ENCODE data around the gene EGFL6. TPM values are rescaled to one million over a fixed set of nuclear protein-coding genes. Genes with fewer than 3 reads are reported as not detected.

The EGFL6 gene
- total and polyA plus RNA-seq, 2 experiments from 2014 or later = 116 to 131 TPM

DNA sequence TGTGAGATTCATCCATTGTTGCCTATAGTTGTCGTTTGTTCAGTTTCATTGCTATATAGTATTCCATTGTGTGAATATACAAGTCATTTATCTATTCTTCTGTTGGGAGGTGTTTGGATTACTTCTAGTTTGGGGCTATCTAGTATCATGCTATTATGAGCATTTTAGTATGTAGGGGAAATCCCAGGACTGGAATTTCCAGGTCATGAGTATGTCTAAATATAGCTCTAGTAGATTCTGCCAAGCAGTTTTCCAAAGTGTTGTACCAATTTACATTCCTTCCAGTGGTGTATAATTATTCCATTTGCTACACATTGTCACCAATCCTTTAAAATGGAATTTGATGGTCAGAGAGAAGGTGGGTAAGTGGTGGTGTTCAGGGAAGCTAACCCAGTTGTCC, 30.1 kb downstream of the EGFL6 start:
- Histone ChIP-seq H3K36me3 (replicated peaks; ENCODE audit: insufficient read depth, low read depth) (no peaks in the 10 kb centered on the region), H3K4me1 (ENCODE audit: insufficient read depth) (no peaks in the 10 kb centered on the region), H3K79me2 (no peaks in the 10 kb centered on the region), H3K4me2 (no peak overlapping the region), H4K20me1 (ENCODE audit: insufficient read depth, poor library complexity, severe bottlenecking) (no peaks in the 10 kb centered on the region), H3K27me3 (no peaks in the 10 kb centered on the region), H3K4me3 (no peak overlapping the region), H3K9me3 (ENCODE audit: low read depth) (no peaks in the 10 kb centered on the region), H3K27ac (no peak overlapping the region), H3K9me2 (replicated peaks; ENCODE audit: insufficient read depth) (no peaks in the 10 kb centered on the region), H2AFZ (no peak overlapping the region)
- TF ChIP-seq EZH2phosphoT487 (IDR thresholded peaks at IDR 0.05; ENCODE audit: low read depth, severe bottlenecking, unreplicated experiment) (no peak), EZH2 (IDR thresholded peaks at IDR 0.05; ENCODE audit: borderline replicate concordance) (no peak)
- TF ChIP-seq, protein P1, sequence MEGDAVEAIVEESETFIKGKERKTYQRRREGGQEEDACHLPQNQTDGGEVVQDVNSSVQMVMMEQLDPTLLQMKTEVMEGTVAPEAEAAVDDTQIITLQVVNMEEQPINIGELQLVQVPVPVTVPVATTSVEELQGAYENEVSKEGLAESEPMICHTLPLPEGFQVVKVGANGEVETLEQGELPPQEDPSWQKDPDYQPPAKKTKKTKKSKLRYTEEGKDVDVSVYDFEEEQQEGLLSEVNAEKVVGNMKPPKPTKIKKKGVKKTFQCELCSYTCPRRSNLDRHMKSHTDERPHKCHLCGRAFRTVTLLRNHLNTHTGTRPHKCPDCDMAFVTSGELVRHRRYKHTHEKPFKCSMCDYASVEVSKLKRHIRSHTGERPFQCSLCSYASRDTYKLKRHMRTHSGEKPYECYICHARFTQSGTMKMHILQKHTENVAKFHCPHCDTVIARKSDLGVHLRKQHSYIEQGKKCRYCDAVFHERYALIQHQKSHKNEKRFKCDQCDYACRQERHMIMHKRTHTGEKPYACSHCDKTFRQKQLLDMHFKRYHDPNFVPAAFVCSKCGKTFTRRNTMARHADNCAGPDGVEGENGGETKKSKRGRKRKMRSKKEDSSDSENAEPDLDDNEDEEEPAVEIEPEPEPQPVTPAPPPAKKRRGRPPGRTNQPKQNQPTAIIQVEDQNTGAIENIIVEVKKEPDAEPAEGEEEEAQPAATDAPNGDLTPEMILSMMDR (IDR thresholded peaks at IDR 0.05; ENCODE audit: poor library complexity) = no peak
- DNase-seq (ENCODE audit: low spot score) = no peak
- WGBS (ENCODE audit: low lambda C conversion rate, missing lambda C conversion rate) = 83% methylated on average over 1 of the region's 1 CpG

DNA sequence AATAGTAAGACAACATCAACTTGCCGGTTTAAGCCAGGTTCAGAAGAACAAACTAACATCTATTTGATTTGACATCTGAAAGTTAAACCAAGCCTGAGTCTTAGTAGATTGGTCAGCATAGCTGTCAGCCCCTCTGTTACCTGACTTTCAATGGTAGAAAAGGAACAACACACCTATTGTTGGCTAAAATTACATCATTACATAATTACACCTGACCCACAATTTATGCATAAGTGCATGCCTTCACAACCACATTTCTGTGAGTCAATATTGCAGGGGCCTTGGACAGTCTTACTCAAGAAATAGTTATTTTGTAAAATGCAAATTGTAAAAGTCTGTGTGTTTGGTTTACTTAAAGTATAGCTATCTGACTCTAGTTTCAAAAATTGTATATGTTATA, 36.2 kb downstream of the EGFL6 start:
- TF ChIP-seq, protein P1 (IDR thresholded peaks at IDR 0.05; ENCODE audit: poor library complexity) = no peak
- TF ChIP-seq EZH2 (IDR thresholded peaks at IDR 0.05; ENCODE audit: borderline replicate concordance) (no peak), EZH2phosphoT487 (IDR thresholded peaks at IDR 0.05; ENCODE audit: low read depth, severe bottlenecking, unreplicated experiment) (no peak)
- Histone ChIP-seq H3K27me3 (no peaks in the 10 kb centered on the region), H3K27ac (no peak overlapping the region), H3K9me3 (ENCODE audit: low read depth) (no peaks in the 10 kb centered on the region), H4K20me1 (ENCODE audit: insufficient read depth, poor library complexity, severe bottlenecking) (no peaks in the 10 kb centered on the region), H2AFZ (no peak overlapping the region), H3K4me1 (ENCODE audit: insufficient read depth) (no peaks in the 10 kb centered on the region), H3K79me2 (no peaks in the 10 kb centered on the region), H3K4me3 (no peak overlapping the region), H3K9me2 (replicated peaks; ENCODE audit: insufficient read depth) (no peaks in the 10 kb centered on the region), H3K36me3 (replicated peaks; ENCODE audit: insufficient read depth, low read depth) (no peaks in the 10 kb centered on the region), H3K4me2 (no peak overlapping the region)
- 95% methylated on average over 1 of the region's 1 CpG for WGBS (ENCODE audit: low lambda C conversion rate, missing lambda C conversion rate)
- no peak for DNase-seq (ENCODE audit: low spot score)

DNA sequence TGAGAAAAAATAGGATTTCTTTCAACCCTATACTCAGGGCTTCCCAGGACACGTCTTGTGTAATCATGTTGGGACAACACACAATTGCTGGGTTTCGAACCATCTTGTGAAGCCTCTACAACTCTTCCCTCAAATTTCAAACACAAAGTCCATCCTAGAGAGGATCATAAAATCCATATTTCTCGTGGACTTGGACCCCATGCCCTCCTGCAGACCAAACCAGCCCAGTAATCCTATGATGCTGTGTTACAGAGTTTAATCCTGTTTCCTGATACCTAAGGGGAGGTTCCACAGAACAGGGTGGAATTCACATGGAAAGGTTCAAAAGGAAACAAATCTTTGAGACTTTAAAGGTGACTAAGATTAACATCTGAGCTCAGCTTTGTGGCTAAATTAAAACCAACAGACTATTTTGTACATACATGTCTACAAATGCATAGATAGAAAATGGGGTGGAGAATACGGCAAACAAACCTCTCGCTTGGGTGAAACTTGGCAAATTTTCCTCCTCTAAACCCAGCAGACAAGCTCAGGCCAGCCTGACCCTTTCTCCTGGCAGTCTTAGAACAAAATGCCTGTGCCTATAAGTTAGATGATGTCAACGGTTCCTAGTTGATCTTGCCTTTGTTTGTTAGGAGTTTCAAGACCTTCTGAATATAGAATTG, 38.1 kb downstream of the EGFL6 start:
- no peaks in the 10 kb centered on the region for H3K36me3 ChIP-seq (replicated peaks; ENCODE audit: insufficient read depth, low read depth)
- peak overlapping the region; percentile 68 for H3K27ac ChIP-seq
- no peaks in the 10 kb centered on the region for H3K79me2 ChIP-seq
- peak; percentile 10 for DNase-seq (ENCODE audit: low spot score)
- no peak overlapping the region for H3K4me3 ChIP-seq
- 74% methylated on average over 6 of the region's 6 CpGs for WGBS (ENCODE audit: low lambda C conversion rate, missing lambda C conversion rate)
- H3K4me2 ChIP-seq = no peak overlapping the region
- H3K9me3 ChIP-seq (ENCODE audit: low read depth) = no peaks in the 10 kb centered on the region
- H3K9me2 ChIP-seq (replicated peaks; ENCODE audit: insufficient read depth) = no peaks in the 10 kb centered on the region
- H4K20me1 ChIP-seq (ENCODE audit: insufficient read depth, poor library complexity, severe bottlenecking) = no peaks in the 10 kb centered on the region
- no peaks in the 10 kb centered on the region for H3K27me3 ChIP-seq
- TF ChIP-seq EZH2 (IDR thresholded peaks at IDR 0.05; ENCODE audit: borderline replicate concordance) (no peak), EZH2phosphoT487 (IDR thresholded peaks at IDR 0.05; ENCODE audit: low read depth, severe bottlenecking, unreplicated experiment) (no peak)
- H2AFZ ChIP-seq = no peak overlapping the region
- H3K4me1 ChIP-seq (ENCODE audit: insufficient read depth) = no peaks in the 10 kb centered on the region

DNA sequence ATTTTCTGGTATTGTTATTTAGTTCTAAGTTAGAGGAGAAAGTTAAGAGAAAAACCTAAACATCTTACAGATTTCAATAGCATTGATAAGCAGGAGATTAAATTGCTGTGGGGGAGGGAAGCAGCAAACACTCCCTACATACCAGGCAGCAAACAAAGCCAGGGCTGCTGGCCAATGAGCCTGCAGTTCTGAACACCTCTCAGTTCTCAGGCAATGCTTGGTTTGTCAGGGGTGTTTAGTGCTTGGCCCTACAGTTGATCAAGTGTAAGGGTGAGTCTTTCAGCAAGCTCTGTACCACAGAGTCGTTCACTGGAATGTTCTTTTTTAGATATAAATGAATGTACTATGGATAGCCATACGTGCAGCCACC, 38.6 kb downstream of the EGFL6 start:
- 64% methylated on average over 2 of the region's 2 CpGs for WGBS (ENCODE audit: low lambda C conversion rate, missing lambda C conversion rate)
- no peak for DNase-seq (ENCODE audit: low spot score)
- peak overlapping the region; percentile 68 for H3K27ac ChIP-seq

More for the DNA sequence above, 38.6 kb downstream of the EGFL6 start:
- Histone ChIP-seq H3K4me3 (no peak overlapping the region), H3K9me2 (replicated peaks; ENCODE audit: insufficient read depth) (no peaks in the 10 kb centered on the region), H3K36me3 (replicated peaks; ENCODE audit: insufficient read depth, low read depth) (no peaks in the 10 kb centered on the region), H3K4me1 (ENCODE audit: insufficient read depth) (no peaks in the 10 kb centered on the region), H3K4me2 (no peak overlapping the region), H2AFZ (no peak overlapping the region), H4K20me1 (ENCODE audit: insufficient read depth, poor library complexity, severe bottlenecking) (no peaks in the 10 kb centered on the region), H3K27me3 (no peaks in the 10 kb centered on the region), H3K9me3 (ENCODE audit: low read depth) (no peaks in the 10 kb centered on the region), H3K79me2 (no peaks in the 10 kb centered on the region)
- TF ChIP-seq, protein P1 (IDR thresholded peaks at IDR 0.05; ENCODE audit: poor library complexity) = no peak
- TF ChIP-seq EZH2 (IDR thresholded peaks at IDR 0.05; ENCODE audit: borderline replicate concordance) = no peak
- no peak for TF ChIP-seq EZH2phosphoT487 (IDR thresholded peaks at IDR 0.05; ENCODE audit: low read depth, severe bottlenecking, unreplicated experiment)

Measured in hepatocyte (in vitro differentiated cells).